Loucy (cell line): ENCODE data around the gene TMEM131.

Experiments
- H2AFZ ChIP-seq: fragments of 200-600 bp; sonication (generic); 2 replicates; pipeline ENCODE4 v1.6.0; 2016; ENCODE audit warnings: antibody characterized with exemption, mild to moderate bottlenecking, low read length, moderate library complexity
- H3F3A ChIP-seq: fragments of 200-600 bp; 2 replicates; pipeline ENCODE4 v1.6.0; 2016; ENCODE audit warnings: antibody characterized with exemption, low read depth, mild to moderate bottlenecking
- H3K27me3 ChIP-seq: fragments of 200-600 bp; sonication (generic); 2 replicates; pipeline ENCODE4 v1.6.1; 2014; ENCODE audit warnings: low read length, mild to moderate bottlenecking; ENCODE audit not compliant: insufficient read depth, poor library complexity, severe bottlenecking
- H3K36me3 ChIP-seq: fragments of 200-600 bp; sonication (generic); 2 replicates; pipeline ENCODE4 v1.6.1; 2016; ENCODE audit warnings: low read length; ENCODE audit not compliant: insufficient read depth
- H3K4me1 ChIP-seq: fragments of 200-600 bp; sonication (generic); 2 replicates; pipeline ENCODE4 v1.5.1; 2014; ENCODE audit warnings: low read length, mild to moderate bottlenecking; ENCODE audit not compliant: insufficient read depth, poor library complexity, severe bottlenecking
- H3K4me2 ChIP-seq: fragments of 200-600 bp; sonication (generic); 2 replicates; pipeline ENCODE4 v1.6.0; 2014; ENCODE audit warnings: antibody characterized with exemption, low read length, low read depth, mild to moderate bottlenecking; ENCODE audit not compliant: poor library complexity, severe bottlenecking
- H3K4me3 ChIP-seq: fragments of 200-600 bp; sonication (generic); 2 replicates; pipeline ENCODE4 v1.5.1; 2014; ENCODE audit warnings: low read length, mild to moderate bottlenecking, mixed read lengths; ENCODE audit not compliant: poor library complexity, severe bottlenecking
- H3K79me2 ChIP-seq: fragments of 200-600 bp; sonication (generic); 2 replicates; pipeline ENCODE4 v1.6.1; 2014; ENCODE audit warnings: low read length; ENCODE audit not compliant: insufficient read depth
- H3K9ac ChIP-seq: fragments of 200-600 bp; sonication (generic); 2 replicates; pipeline ENCODE4 v1.6.0; 2014; ENCODE audit warnings: mild to moderate bottlenecking, low read depth, low read length, moderate library complexity; ENCODE audit not compliant: poor library complexity, severe bottlenecking
- H3K9me2 ChIP-seq: fragments of 200-600 bp; sonication (generic); replicated peaks from 2 replicates; pipeline ENCODE4 v1.6.1; 2016; ENCODE audit warnings: low read depth, low read length, mixed read lengths
- H3K9me3 ChIP-seq: fragments of 200-600 bp; sonication (generic); 2 replicates; pipeline ENCODE4 v1.6.1; 2014; ENCODE audit warnings: mild to moderate bottlenecking, antibody characterized with exemption, low read length, low read depth; ENCODE audit not compliant: insufficient read depth
- H4K20me1 ChIP-seq: fragments of 200-600 bp; sonication (generic); 2 replicates; pipeline ENCODE4 v1.6.0; 2014; ENCODE audit warnings: antibody characterized with exemption, low read length, mild to moderate bottlenecking; ENCODE audit not compliant: insufficient read depth, poor library complexity, severe bottlenecking
- EZH2phosphoT487 ChIP-seq: fragments of 200-600 bp; IDR thresholded peaks from 2 replicates; pipeline ENCODE4 v1.6.1; 2018; ENCODE audit warnings: antibody characterized with exemption, mild to moderate bottlenecking, moderate library complexity, borderline replicate concordance
- TF ChIP-seq, protein P1 (sequence below): fragments of 200-600 bp; sonication (generic); conservative IDR thresholded peaks from 2 replicates; pipeline ENCODE4 v1.5.1; 2014; ENCODE audit warnings: mild to moderate bottlenecking, antibody characterized with exemption, low read length

TMEM131 gene

DNA sequence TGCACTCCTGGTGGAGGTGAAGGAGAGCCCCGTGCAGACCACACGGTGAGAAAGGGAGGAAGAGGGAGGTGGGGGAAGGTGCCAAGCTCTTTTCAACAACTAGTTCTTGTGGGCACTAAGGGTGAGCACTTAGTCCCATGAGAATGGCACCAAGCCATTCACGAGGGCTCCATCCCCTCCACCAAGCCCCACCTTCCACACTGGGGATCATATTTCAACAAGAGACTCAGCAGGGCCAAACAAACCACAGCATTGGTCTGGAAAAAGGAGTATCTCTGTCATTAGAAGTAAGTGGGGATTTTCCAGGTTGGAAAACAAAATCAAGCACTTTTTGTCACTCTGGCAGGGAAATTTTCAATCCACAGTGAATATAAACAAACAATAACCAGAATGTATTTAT is 244.0 kb downstream of the TMEM131 start:
- no peak for TF ChIP-seq EZH2phosphoT487
- TF ChIP-seq, protein P1, sequence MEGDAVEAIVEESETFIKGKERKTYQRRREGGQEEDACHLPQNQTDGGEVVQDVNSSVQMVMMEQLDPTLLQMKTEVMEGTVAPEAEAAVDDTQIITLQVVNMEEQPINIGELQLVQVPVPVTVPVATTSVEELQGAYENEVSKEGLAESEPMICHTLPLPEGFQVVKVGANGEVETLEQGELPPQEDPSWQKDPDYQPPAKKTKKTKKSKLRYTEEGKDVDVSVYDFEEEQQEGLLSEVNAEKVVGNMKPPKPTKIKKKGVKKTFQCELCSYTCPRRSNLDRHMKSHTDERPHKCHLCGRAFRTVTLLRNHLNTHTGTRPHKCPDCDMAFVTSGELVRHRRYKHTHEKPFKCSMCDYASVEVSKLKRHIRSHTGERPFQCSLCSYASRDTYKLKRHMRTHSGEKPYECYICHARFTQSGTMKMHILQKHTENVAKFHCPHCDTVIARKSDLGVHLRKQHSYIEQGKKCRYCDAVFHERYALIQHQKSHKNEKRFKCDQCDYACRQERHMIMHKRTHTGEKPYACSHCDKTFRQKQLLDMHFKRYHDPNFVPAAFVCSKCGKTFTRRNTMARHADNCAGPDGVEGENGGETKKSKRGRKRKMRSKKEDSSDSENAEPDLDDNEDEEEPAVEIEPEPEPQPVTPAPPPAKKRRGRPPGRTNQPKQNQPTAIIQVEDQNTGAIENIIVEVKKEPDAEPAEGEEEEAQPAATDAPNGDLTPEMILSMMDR = no peak
- Histone ChIP-seq H3K4me1 (peaks cover 18% of the 10 kb centered on the region), H3K9me3 (no peaks in the 10 kb centered on the region), H3K4me3 (peak overlapping the region; percentile 31), H2AFZ (no peak overlapping the region), H3K36me3 (peaks cover 2% of the 10 kb centered on the region; the same call in 1 of the 2 replicates), H3K27me3 (no peaks in the 10 kb centered on the region), H3K9me2 (no peaks in the 10 kb centered on the region), H3F3A (no peaks in the 10 kb centered on the region), H3K4me2 (peak overlapping the region; percentile 49), H3K79me2 (no peaks in the 10 kb centered on the region), H4K20me1 (no peaks in the 10 kb centered on the region), H3K9ac (peak overlapping the region; percentile 12)

DNA sequence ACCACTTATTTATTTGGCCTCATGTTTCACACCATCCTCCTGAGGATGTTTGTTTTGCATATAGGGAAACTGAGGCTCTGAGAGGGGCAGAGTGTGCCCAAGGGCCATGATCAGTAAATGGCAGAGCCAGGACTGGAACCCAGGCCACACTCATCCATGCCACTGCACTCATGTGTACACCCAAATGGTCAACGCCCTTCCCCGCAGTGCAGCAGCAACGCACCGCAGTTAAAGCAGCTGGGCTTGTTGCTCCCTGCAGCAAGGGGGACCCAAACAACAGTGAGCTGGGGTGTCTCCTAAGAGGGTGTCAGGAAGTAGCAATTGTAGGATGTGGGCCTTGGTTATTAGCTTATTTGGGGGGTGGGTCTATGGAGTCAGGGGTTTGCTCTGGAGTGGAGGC is 245.7 kb downstream of the TMEM131 start:
- Histone ChIP-seq H3K4me2 (no peak overlapping the region), H3K79me2 (no peaks in the 10 kb centered on the region), H3F3A (no peaks in the 10 kb centered on the region), H3K9ac (no peak overlapping the region), H3K4me3 (no peak overlapping the region), H3K9me3 (no peaks in the 10 kb centered on the region), H3K9me2 (no peaks in the 10 kb centered on the region), H2AFZ (no peak overlapping the region), H3K27me3 (no peaks in the 10 kb centered on the region), H3K36me3 (no peaks in the 10 kb centered on the region; the same call in 1 of the 2 replicates), H3K4me1 (peaks cover 27% of the 10 kb centered on the region), H4K20me1 (no peaks in the 10 kb centered on the region)
- no peak for TF ChIP-seq EZH2phosphoT487
- TF ChIP-seq, protein P1 = no peak

DNA sequence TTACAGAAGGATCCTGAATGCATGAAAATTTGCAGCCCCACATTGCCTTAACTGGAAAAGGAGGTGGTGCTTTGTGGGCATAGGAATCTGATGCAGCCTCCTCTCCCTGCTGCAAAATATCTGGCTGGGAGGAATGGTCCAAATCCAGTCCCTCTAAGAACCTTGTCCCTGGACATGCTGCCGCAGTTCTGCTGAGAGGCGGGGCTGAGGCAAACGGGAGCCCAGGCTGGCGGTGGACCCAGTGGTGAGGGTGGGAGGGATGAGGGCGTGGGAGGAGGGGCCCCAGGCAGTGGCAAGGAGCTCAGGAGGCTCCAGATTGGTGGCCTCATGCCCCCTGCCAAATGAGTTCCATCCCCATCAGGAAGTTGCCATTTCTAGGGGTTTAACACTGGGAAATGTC is 246.2 kb downstream of the TMEM131 start:
- Histone ChIP-seq H3K36me3 (no peaks in the 10 kb centered on the region; the same call in 1 of the 2 replicates), H3K27me3 (no peaks in the 10 kb centered on the region), H3F3A (no peaks in the 10 kb centered on the region), H3K9ac (no peak overlapping the region), H3K4me1 (peaks cover 27% of the 10 kb centered on the region), H4K20me1 (no peaks in the 10 kb centered on the region), H3K9me3 (no peaks in the 10 kb centered on the region), H3K79me2 (no peaks in the 10 kb centered on the region), H3K4me3 (no peak overlapping the region), H3K9me2 (no peaks in the 10 kb centered on the region), H2AFZ (no peak overlapping the region), H3K4me2 (no peak overlapping the region)
- TF ChIP-seq, protein P1 = no peak
- TF ChIP-seq EZH2phosphoT487 = no peak
